ENCODE data around the gene CACNA1B. TPM values are rescaled to one million over a fixed set of nuclear protein-coding genes. Genes with fewer than 3 reads are reported as not detected.

The CACNA1B gene
- total RNA-seq, 1 donor from 2014 or later: 0.19 TPM

- peaks cover 69% of the 10 kb centered on the region for H3K27me3 ChIP-seq (ENCODE audit: low read depth)
- H3K27ac ChIP-seq (replicated peaks): no peak overlapping the region
- H3K4me3 ChIP-seq: no peak overlapping the region
- intact Hi-C loops (cut with micrococcal nuclease): no loop called here
- no peaks in the 10 kb centered on the region for H3K9me3 ChIP-seq (replicated peaks)
- H3K36me3 ChIP-seq: no peaks in the 10 kb centered on the region
- no peaks in the 10 kb centered on the region for H3K4me1 ChIP-seq
- DNase-seq: no peak
- TF ChIP-seq, protein P1, sequence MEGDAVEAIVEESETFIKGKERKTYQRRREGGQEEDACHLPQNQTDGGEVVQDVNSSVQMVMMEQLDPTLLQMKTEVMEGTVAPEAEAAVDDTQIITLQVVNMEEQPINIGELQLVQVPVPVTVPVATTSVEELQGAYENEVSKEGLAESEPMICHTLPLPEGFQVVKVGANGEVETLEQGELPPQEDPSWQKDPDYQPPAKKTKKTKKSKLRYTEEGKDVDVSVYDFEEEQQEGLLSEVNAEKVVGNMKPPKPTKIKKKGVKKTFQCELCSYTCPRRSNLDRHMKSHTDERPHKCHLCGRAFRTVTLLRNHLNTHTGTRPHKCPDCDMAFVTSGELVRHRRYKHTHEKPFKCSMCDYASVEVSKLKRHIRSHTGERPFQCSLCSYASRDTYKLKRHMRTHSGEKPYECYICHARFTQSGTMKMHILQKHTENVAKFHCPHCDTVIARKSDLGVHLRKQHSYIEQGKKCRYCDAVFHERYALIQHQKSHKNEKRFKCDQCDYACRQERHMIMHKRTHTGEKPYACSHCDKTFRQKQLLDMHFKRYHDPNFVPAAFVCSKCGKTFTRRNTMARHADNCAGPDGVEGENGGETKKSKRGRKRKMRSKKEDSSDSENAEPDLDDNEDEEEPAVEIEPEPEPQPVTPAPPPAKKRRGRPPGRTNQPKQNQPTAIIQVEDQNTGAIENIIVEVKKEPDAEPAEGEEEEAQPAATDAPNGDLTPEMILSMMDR (IDR thresholded peaks at IDR 0.05; ENCODE audit: borderline replicate concordance): no peak
These were observed 190.2 kb downstream of the CACNA1B start for GRCh38 chr9:138067613-138068367.

GRCh38 chr9:138068601-138069035 lies 191.0 kb downstream of the CACNA1B start:
- Histone ChIP-seq H3K36me3 (no peaks in the 10 kb centered on the region), H3K4me1 (no peaks in the 10 kb centered on the region), H3K27me3 (ENCODE audit: low read depth) (peaks cover 70% of the 10 kb centered on the region), H3K27ac (replicated peaks) (no peak overlapping the region), H3K9me3 (replicated peaks) (no peaks in the 10 kb centered on the region), H3K4me3 (no peak overlapping the region)
- TF ChIP-seq, protein P1 (IDR thresholded peaks at IDR 0.05; ENCODE audit: borderline replicate concordance): no peak
- no peak for DNase-seq
- intact Hi-C loops (cut with micrococcal nuclease): no loop called here

GRCh38 chr9:138069731-138070456 lies 192.3 kb downstream of the CACNA1B start:
- no peak for DNase-seq
- H3K4me1 ChIP-seq: no peaks in the 10 kb centered on the region
- H3K36me3 ChIP-seq: no peaks in the 10 kb centered on the region
- no peak overlapping the region for H3K4me3 ChIP-seq
- peaks cover 64% of the 10 kb centered on the region for H3K27me3 ChIP-seq (ENCODE audit: low read depth)
- H3K27ac ChIP-seq (replicated peaks): no peak overlapping the region
- H3K9me3 ChIP-seq (replicated peaks): no peaks in the 10 kb centered on the region
- TF ChIP-seq, protein P1 (IDR thresholded peaks at IDR 0.05; ENCODE audit: borderline replicate concordance): no peak
- intact Hi-C loops (cut with micrococcal nuclease): no loop called here

GRCh38 chr9:138070815-138071214 lies 193.2 kb downstream of the CACNA1B start:
- no peak overlapping the region for H3K27ac ChIP-seq (replicated peaks)
- no peaks in the 10 kb centered on the region for H3K36me3 ChIP-seq
- H3K9me3 ChIP-seq (replicated peaks): no peaks in the 10 kb centered on the region
- H3K4me3 ChIP-seq: no peak overlapping the region
- DNase-seq: no peak
- peaks cover 55% of the 10 kb centered on the region for H3K27me3 ChIP-seq (ENCODE audit: low read depth)
- TF ChIP-seq, protein P1 (IDR thresholded peaks at IDR 0.05; ENCODE audit: borderline replicate concordance): no peak
- H3K4me1 ChIP-seq: no peaks in the 10 kb centered on the region
- intact Hi-C loops (cut with micrococcal nuclease): no loop called here

GRCh38 chr9:138071292-138071691 lies 193.7 kb downstream of the CACNA1B start:
- no peak overlapping the region for H3K4me3 ChIP-seq
- intact Hi-C loops (cut with micrococcal nuclease): no loop called here
- H3K27ac ChIP-seq (replicated peaks): no peak overlapping the region
- TF ChIP-seq, protein P1 (IDR thresholded peaks at IDR 0.05; ENCODE audit: borderline replicate concordance): no peak
- H3K9me3 ChIP-seq (replicated peaks): no peaks in the 10 kb centered on the region
- H3K4me1 ChIP-seq: no peaks in the 10 kb centered on the region
- H3K27me3 ChIP-seq (ENCODE audit: low read depth): peaks cover 54% of the 10 kb centered on the region
- H3K36me3 ChIP-seq: no peaks in the 10 kb centered on the region
- no peak for DNase-seq

Data from left ventricle myocardium inferior (tissue), 1 donor.